ENCODE results near the gene MAF. TPM values are rescaled to one million over a fixed set of nuclear protein-coding genes. Genes with fewer than 3 reads are reported as not detected.
A peak's percentile ranks its signal among the peaks of the same experiment; 100 is the strongest.

MAF gene
- total and polyA plus RNA-seq, 2 of the 4 experiments (the other 2 are of a cell fraction) = under 0.01 to 0.02 TPM

DNA sequence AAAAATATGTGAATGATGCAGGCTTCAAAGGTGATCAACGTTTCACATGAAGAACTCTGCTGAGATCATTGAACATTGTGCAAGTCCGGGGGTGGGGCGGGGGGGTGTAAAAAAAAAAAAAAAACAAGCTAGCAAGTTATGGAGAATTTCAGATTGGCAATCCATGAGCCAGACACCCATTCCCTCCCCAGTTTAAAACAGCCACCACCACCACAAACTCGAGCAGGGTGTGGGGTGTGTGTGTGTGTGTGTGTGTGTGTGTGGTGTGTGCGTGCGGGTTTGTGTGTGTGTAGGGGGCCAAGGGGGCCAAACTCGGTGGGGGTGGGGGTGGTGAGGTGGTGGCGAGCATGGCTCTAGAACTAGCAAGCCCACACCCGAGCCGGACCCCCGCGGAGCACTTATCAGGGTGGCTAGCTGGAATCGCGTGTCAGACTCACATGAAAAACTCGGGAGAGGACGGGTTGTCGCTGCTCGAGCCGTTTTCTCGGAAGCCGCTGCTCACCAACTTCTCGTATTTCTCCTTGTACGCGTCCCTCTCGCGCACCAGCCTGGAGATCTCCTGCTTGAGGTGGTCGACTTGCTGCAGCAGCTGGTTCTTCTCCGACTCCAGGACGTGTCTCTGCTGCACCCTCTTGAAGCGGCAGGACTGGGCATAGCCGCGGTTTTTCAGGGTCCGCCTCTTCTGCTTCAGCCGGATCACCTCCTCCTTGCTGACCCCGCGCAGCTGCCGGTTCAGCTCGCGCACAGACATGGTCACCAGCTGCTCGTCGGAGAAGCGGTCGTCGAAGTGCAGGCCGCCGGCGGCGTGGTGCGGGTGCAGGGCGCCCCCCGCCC lies 2.0 kb downstream of the MAF start:
- Histone ChIP-seq H4K8ac (ENCODE audit: low read depth in 2 of 2, low read length in 2 of 2) (no peak overlapping the region), H2BK20ac (ENCODE audit: low read depth, low read length) (no peak overlapping the region), H3K4me3 (ENCODE audit: insufficient read depth, low read depth, low read length) (peak overlapping the region; percentile 44), H2AK9ac (replicated peaks; ENCODE audit: low read depth, low read length, poor library complexity) (no peak overlapping the region), H2BK5ac (ENCODE audit: low read depth, low read length, poor library complexity, severe bottlenecking) (no peak overlapping the region), H3K18ac (ENCODE audit: low read depth, low read length) (no peak overlapping the region), H3K79me1 (ENCODE audit: low read depth in 1 of 2, low read length in 2 of 2) (no peaks in the 10 kb centered on the region), H3K4me2 (ENCODE audit: low read depth, low read length) (peak overlapping the region; percentile 40), H3K4ac (ENCODE audit: low read depth, low read length) (no peak overlapping the region), H3K9me3 (ENCODE audit: control insufficient read depth, insufficient read depth, low read length) (no peaks in the 10 kb centered on the region), H3K36me3 (ENCODE audit: control insufficient read depth, insufficient read depth, low read length) (no peaks in the 10 kb centered on the region), H3K9ac (ENCODE audit: low read depth, low read length) (no peak overlapping the region), H3K14ac (replicated peaks; ENCODE audit: low read depth, low read length) (no peak overlapping the region), H4K20me1 (ENCODE audit: insufficient read depth, low read length) (no peaks in the 10 kb centered on the region), H2BK15ac (ENCODE audit: low read depth, low read length) (no peak overlapping the region), H2AFZ (replicated peaks; ENCODE audit: low read length, poor library complexity) (peak overlapping the region; percentile 46), H3K9me1 (ENCODE audit: insufficient read depth, low read length) (no peaks in the 10 kb centered on the region), H3K56ac (ENCODE audit: extremely low read depth, insufficient read depth, low read length) (no peak overlapping the region), H4K5ac (ENCODE audit: low read depth, low read length) (no peak overlapping the region), H3K27ac (ENCODE audit: insufficient read depth, low read length) (no peak overlapping the region), H2BK120ac (ENCODE audit: low read depth, low read length) (no peak overlapping the region), H3K27me3 (ENCODE audit: control insufficient read depth, insufficient read depth, low read length) (peaks cover 19% of the 10 kb centered on the region), H3K4me1 (ENCODE audit: control insufficient read depth, insufficient read depth, low read length) (no peaks in the 10 kb centered on the region), H4K91ac (ENCODE audit: insufficient read depth, low read depth, low read length) (no peak overlapping the region), H3K23ac (ENCODE audit: low read depth, low read length) (no peak overlapping the region), H2AK5ac (ENCODE audit: low read depth, low read length) (no peak overlapping the region)
- WGBS, 2 experiments (ENCODE audit: extremely low coverage in 2 of 2, insufficient read length in 1 of 2) = 0% methylated on average over 4 of the region's 51 CpGs; no CpG with 5 or more reads in 1 of the 2 experiments
- no TSS peak for BruUV-seq (replicated peaks)
- dilution Hi-C loops (cut with HindIII; ENCODE audit: low sequenced_read_pairs, unreplicated experiment) (no loop called here), intact Hi-C loops (cut with micrococcal nuclease) (no loop called here), in situ Hi-C loops (cut with MboI; ENCODE audit: low sequenced_read_pairs) (no loop called here)
- ATAC-seq (ENCODE audit: low read depth) = no peak
- no peak for DNase-seq
- ChIA-PET CTCF (interaction anchor here (0.6 kb wide), 1 partner anchor 576 kb away, joined by 6 read pairs; no protein-coding TSS in a partner anchor), POLR2A (ENCODE audit: unreplicated experiment) (no interaction called here)
- TF ChIP-seq ELK1 (IDR thresholded peaks at IDR 0.05; ENCODE audit: borderline replicate concordance, low read depth, low read length) (no peak), SMC3 (IDR thresholded peaks at IDR 0.05; ENCODE audit: low read depth, low read length) (no peak), CEBPB (IDR thresholded peaks at IDR 0.05; ENCODE audit: low read depth, low read length) (no peak), BHLHE40 (IDR thresholded peaks at IDR 0.05; ENCODE audit: low read depth, low read length) (no peak), MAFK (IDR thresholded peaks at IDR 0.05; ENCODE audit: low read depth, low read length) (no peak), USF2 (IDR thresholded peaks at IDR 0.05; ENCODE audit: low read depth, low read length) (no peak), RCOR1 (IDR thresholded peaks at IDR 0.05; ENCODE audit: insufficient replicate concordance, low read length) (no peak), FOS (IDR thresholded peaks at IDR 0.05; ENCODE audit: low read depth, low read length) (no peak), NFE2L2 (IDR thresholded peaks at IDR 0.05; ENCODE audit: low read depth, low read length) (no peak), RAD21 (IDR thresholded peaks at IDR 0.05; ENCODE audit: low read length) (no peak), CHD1 (IDR thresholded peaks at IDR 0.05; ENCODE audit: low read depth, low read length) (no peak), MXI1 (IDR thresholded peaks at IDR 0.05; ENCODE audit: borderline replicate concordance, low read depth, low read length) (no peak), POLR2A (IDR thresholded peaks at IDR 0.05; ENCODE audit: low read depth, low read length) (no peak), MAZ (IDR thresholded peaks at IDR 0.05; ENCODE audit: borderline replicate concordance, low read depth, low read length) (no peak), RFX5 (IDR thresholded peaks at IDR 0.05; ENCODE audit: low read depth, low read length) (no peak)

All from IMR-90 (cell line).